Neuronal stem cell (in vitro differentiated cells): Measurements from ENCODE around the gene SMIM43.
"Not testable (repeated sequence)": the region's sequence is repeated elsewhere in the genome, so short reads cannot be mapped to it uniquely, and the experiment has no call there.

Experiments used
- DNase-seq: peaks from one replicate; pipeline ENCODE4 v3.0.0-alpha.2; 2013; ENCODE audit warnings: low spot score
- H2AFZ ChIP-seq: one replicate; pipeline ENCODE4 v1.6.1; 2013; ENCODE audit warnings: mild to moderate bottlenecking, low read length, inconsistent platforms
- H2AK5ac ChIP-seq: 2 replicates; pipeline ENCODE4 v1.6.1; 2013; ENCODE audit warnings: low read depth, mild to moderate bottlenecking, inconsistent platforms, low read length, moderate library complexity, mixed read lengths
- H2BK120ac ChIP-seq: 2 replicates; pipeline ENCODE4 v1.6.1; 2013; ENCODE audit warnings: low read depth, mild to moderate bottlenecking, inconsistent platforms, low read length, moderate library complexity, mixed read lengths
- H2BK12ac ChIP-seq: one replicate; pipeline ENCODE4 v1.6.1; 2013; ENCODE audit warnings: low read length, inconsistent platforms
- H2BK15ac ChIP-seq: 2 replicates; pipeline ENCODE4 v1.6.1; 2013; ENCODE audit warnings: mild to moderate bottlenecking, low read length, inconsistent platforms, mixed read lengths
- H2BK5ac ChIP-seq: one replicate; pipeline ENCODE4 v1.6.1; 2013; ENCODE audit warnings: inconsistent platforms, mild to moderate bottlenecking, low read length, moderate library complexity
- H3K14ac ChIP-seq: one replicate; pipeline ENCODE4 v1.6.1; 2013; ENCODE audit warnings: low read length, inconsistent platforms
- H3K18ac ChIP-seq: 2 replicates; pipeline ENCODE4 v1.6.1; 2013; ENCODE audit warnings: low read length, inconsistent platforms
- H3K23ac ChIP-seq: 2 replicates; pipeline ENCODE4 v1.6.1; 2013; ENCODE audit warnings: low read depth, mild to moderate bottlenecking, mixed read lengths, low read length, inconsistent platforms; ENCODE audit not compliant: poor library complexity
- H3K27ac ChIP-seq: replicated peaks from 3 replicates; pipeline ENCODE4 v1.5.1; 2013; ENCODE audit warnings: low read length, inconsistent platforms
- H3K27me3 ChIP-seq, 3 experiments: 2 replicates each; pipeline ENCODE4 v1.6.1; 2013; ENCODE audit warnings: low read length in 3 of 3, mild to moderate bottlenecking in 2 of 3, inconsistent platforms in 1 of 3, low read depth in 1 of 3, mixed read lengths in 1 of 3, moderate library complexity in 1 of 3; ENCODE audit not compliant: control insufficient read depth in 3 of 3, insufficient read depth in 3 of 3
- H3K36me3 ChIP-seq, 2 donors: replicated peaks in 1 of 2; 2 replicates each; pipeline ENCODE4 v1.6.1; 2013; ENCODE audit warnings: low read length in 2 of 2; ENCODE audit not compliant: control insufficient read depth in 2 of 2, insufficient read depth in 2 of 2
- H3K4ac ChIP-seq: 2 replicates; pipeline ENCODE4 v1.6.1; 2013; ENCODE audit warnings: inconsistent platforms, mild to moderate bottlenecking, low read length, moderate library complexity
- H3K4me1 ChIP-seq, 2 donors: 1 replicate in 1 of 2; 2 replicates in 1 of 2; pipeline ENCODE4 v1.6.1; 2013; ENCODE audit warnings: low read length in 2 of 2, low read depth in 1 of 2; ENCODE audit not compliant: control insufficient read depth in 2 of 2, insufficient read depth in 1 of 2
- H3K4me2 ChIP-seq: one replicate; pipeline ENCODE4 v1.6.1; 2013; ENCODE audit warnings: mild to moderate bottlenecking, low read length, inconsistent platforms; ENCODE audit not compliant: insufficient read depth, poor library complexity, severe bottlenecking
- H3K4me3 ChIP-seq, 2 donors: 2 replicates each; pipeline ENCODE4 v1.5.1; 2013; ENCODE audit warnings: low read length in 2 of 2, mild to moderate bottlenecking in 2 of 2, inconsistent platforms in 1 of 2, moderate library complexity in 1 of 2
- H3K79me1 ChIP-seq: one replicate; pipeline ENCODE4 v1.6.1; 2013; ENCODE audit warnings: low read depth, mild to moderate bottlenecking, inconsistent platforms, low read length, moderate library complexity
- H3K9ac ChIP-seq: one replicate; pipeline ENCODE4 v1.6.1; 2013; ENCODE audit warnings: mild to moderate bottlenecking, low read depth, low read length, inconsistent platforms; ENCODE audit not compliant: poor library complexity
- H3K9me3 ChIP-seq, 2 donors: replicated peaks in 1 of 2; 2 replicates each; pipeline versions ENCODE3 to v1.6.1; 2013; ENCODE audit warnings: low read length in 2 of 2, mild to moderate bottlenecking in 2 of 2, inconsistent platforms in 1 of 2, low read depth in 1 of 2, mixed read lengths in 1 of 2, moderate library complexity in 1 of 2; ENCODE audit not compliant: control insufficient read depth in 2 of 2, insufficient read depth in 1 of 2
- H4K8ac ChIP-seq: one replicate; pipeline ENCODE4 v1.6.1; 2013; ENCODE audit warnings: low read depth, mild to moderate bottlenecking, inconsistent platforms, low read length, moderate library complexity
- H4K91ac ChIP-seq: one replicate; pipeline ENCODE4 v1.6.1; 2013; ENCODE audit warnings: low read length, low read depth, mild to moderate bottlenecking, inconsistent platforms; ENCODE audit not compliant: poor library complexity
- WGBS, 2 donors: extraction: QIAGEN DNeasy Blood & Tissue Kit; methylation state at CpG; one replicate each; pipeline ENCODE4 v1.1.7; 2013; ENCODE audit warnings: missing lambda C conversion rate in 2 of 2, mixed read lengths in 1 of 2; ENCODE audit not compliant: insufficient read length in 2 of 2, insufficient replicate concordance in 1 of 2; ENCODE audit errors: extremely low coverage in 2 of 2; 5-methylcytosine and 5-hydroxymethylcytosine counted together

The SMIM43 gene

DNA sequence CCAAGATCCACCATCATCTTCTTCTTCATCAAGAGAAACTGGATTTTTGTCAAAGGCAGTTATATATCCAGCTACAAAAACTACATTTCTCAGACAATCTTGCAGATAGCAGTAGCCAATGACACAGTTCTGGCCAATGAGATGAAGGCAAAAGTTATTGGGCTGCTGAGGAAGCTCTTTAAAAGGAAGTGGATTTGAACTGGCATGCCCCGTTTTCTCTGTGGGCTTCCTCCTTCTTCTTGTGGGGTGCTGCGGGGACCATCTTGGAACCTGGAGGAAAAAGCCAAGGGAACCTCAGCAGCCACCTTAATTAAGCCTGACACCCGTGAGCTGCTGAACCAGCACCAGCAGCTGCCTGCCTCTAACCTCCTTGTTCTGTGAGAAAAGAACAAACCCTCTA, 4.8 kb downstream of the SMIM43 start:
- no CpG with 5 or more reads among the region's 3 CpGs for WGBS, 2 donors
- peaks cover 12 to 61% (median 19%) of the 10 kb centered on the region in 3 experiments for H3K27me3 ChIP-seq

DNA sequence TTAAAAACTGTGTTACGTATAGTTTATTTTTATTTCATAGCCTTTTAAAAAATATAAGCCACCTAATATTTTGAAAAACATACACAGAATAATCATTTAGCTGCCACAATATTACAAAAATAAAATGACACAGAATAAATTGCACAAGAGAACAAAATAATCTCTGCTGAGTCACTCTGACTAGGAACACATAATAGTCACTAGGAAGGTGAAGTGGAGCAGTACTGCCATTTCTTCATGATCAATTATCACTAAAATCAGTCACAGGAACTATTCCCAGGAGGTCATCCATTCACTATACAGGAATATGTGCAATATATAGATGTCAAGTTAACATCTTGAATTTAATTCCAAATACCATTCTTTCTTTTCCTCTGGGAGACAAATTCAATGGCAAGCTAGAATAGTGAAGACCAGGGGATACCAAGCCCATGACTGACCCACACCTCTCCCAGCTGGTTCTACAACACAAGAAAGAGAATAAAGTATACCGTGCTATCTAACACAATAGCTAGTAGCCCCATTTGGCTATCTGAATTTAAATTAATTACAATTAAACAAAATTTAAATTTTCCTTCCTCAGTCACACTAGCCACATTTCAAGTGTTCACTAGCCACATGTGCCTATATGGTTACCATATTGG, 5.9 kb downstream of the SMIM43 start:
- Histone ChIP-seq H3K27ac (no peak overlapping the region), H4K8ac (no peak overlapping the region), H3K14ac (no peak overlapping the region), H2BK120ac (no peak overlapping the region), H3K23ac (no peak overlapping the region), H3K9ac (no peak overlapping the region), H3K36me3 (no peaks in the 10 kb centered on the region), H3K9me3 (no peaks in the 10 kb centered on the region), H2BK12ac (no peak overlapping the region), H3K4ac (no peak overlapping the region), H3K18ac (no peak overlapping the region), H2AK5ac (no peak overlapping the region), H2AFZ (no peak overlapping the region), H3K79me1 (no peaks in the 10 kb centered on the region), H3K4me1 (no peaks in the 10 kb centered on the region), H4K91ac (no peak overlapping the region), H3K4me2 (no peak overlapping the region), H3K27me3 (peaks cover 2 to 49% (median 7%) of the 10 kb centered on the region in 3 experiments), H2BK15ac (no peak overlapping the region), H2BK5ac (no peak overlapping the region), H3K4me3 (no peak overlapping the region)
- no CpG with 5 or more reads among the region's 2 CpGs for WGBS, 2 donors
- no peak for DNase-seq

More for the DNA sequence above, 4.8 kb downstream of the SMIM43 start:
- no peak for DNase-seq
- Histone ChIP-seq H2BK15ac (no peak overlapping the region), H3K4ac (no peak overlapping the region), H3K9ac (no peak overlapping the region), H3K79me1 (no peaks in the 10 kb centered on the region), H3K23ac (no peak overlapping the region), H3K14ac (no peak overlapping the region), H2BK120ac (no peak overlapping the region), H3K4me2 (no peak overlapping the region), H3K4me3 (no peak overlapping the region), H3K4me1 (no peaks in the 10 kb centered on the region), H4K8ac (no peak overlapping the region), H2AK5ac (no peak overlapping the region), H3K36me3 (no peaks in the 10 kb centered on the region), H2AFZ (no peak overlapping the region), H3K9me3 (no peaks in the 10 kb centered on the region), H2BK5ac (no peak overlapping the region), H3K18ac (no peak overlapping the region), H4K91ac (no peak overlapping the region), H3K27ac (no peak overlapping the region), H2BK12ac (no peak overlapping the region)

DNA sequence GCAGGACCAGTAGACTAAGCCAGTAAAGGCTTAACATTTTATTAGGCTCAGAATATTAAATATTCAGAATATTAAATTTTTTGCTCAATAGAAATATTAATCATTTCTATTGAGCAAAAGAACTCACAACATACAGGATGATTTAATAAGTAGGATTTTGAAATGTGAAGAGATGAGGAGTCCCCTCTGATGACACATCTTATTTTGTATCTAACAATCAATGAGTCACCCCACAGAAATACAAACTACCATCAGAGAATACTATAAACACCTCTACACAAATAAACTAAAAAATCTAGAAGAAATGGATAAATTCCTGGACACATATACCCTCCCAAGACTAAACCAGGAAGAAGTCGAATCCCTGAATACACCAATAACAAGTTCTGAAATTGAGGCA, 12.8 kb downstream of the SMIM43 start:
- not testable (repeated sequence) for H2BK12ac ChIP-seq, H3K4me2 ChIP-seq, H2AK5ac ChIP-seq, H3K18ac ChIP-seq, H3K4me1 ChIP-seq, H3K27ac ChIP-seq, H3K9me3 ChIP-seq, H3K9ac ChIP-seq, H3K4me3 ChIP-seq, DNase-seq, H3K27me3 ChIP-seq, H4K91ac ChIP-seq, H3K4ac ChIP-seq, H2BK120ac ChIP-seq, H3K14ac ChIP-seq, H2AFZ ChIP-seq, H3K23ac ChIP-seq, H3K36me3 ChIP-seq, H2BK15ac ChIP-seq, H2BK5ac ChIP-seq, H4K8ac ChIP-seq, H3K79me1 ChIP-seq
- WGBS, 2 donors: no CpG with 5 or more reads among the region's 1 CpG

GRCh38 chr4:121749225-121749624, 15.7 kb downstream of the SMIM43 start:
- no peak for DNase-seq
- Histone ChIP-seq H2AK5ac (no peak overlapping the region), H2BK5ac (no peak overlapping the region), H2BK120ac (no peak overlapping the region), H3K4ac (no peak overlapping the region), H2AFZ (peak overlapping the region; percentile 24), H2BK12ac (no peak overlapping the region), H2BK15ac (no peak overlapping the region), H3K9me3 (no peaks in the 10 kb centered on the region), H4K91ac (no peak overlapping the region), H3K27me3 (no peaks in the 10 kb centered on the region), H3K23ac (no peak overlapping the region), H3K36me3 (peaks cover 0 to 2% of the 10 kb centered on the region in 2 donors), H3K79me1 (no peaks in the 10 kb centered on the region), H3K27ac (no peak overlapping the region), H3K18ac (no peak overlapping the region), H3K9ac (no peak overlapping the region), H3K4me1 (peaks cover 2 to 5% of the 10 kb centered on the region in 2 donors), H4K8ac (no peak overlapping the region), H3K4me2 (no peak overlapping the region), H3K14ac (no peak overlapping the region), H3K4me3 (no peak overlapping the region)
- no CpG with 5 or more reads among the region's 4 CpGs for WGBS, 2 donors
